Neural cell (in vitro differentiated cells): ENCODE results near the gene GLCE. TPM values are rescaled to one million over a fixed set of nuclear protein-coding genes. Genes with fewer than 3 reads are reported as not detected.

Experiments
- H2AFZ ChIP-seq: fragments of 200-600, 300-800 bp; sonication (generic), shearing (Covaris generic); 2 replicates; pipeline ENCODE4 v1.6.0; 2014; ENCODE audit warnings: low read depth, mild to moderate bottlenecking, antibody characterized with exemption, low read length, moderate library complexity
- H3F3A ChIP-seq: fragments of 200-600 bp; shearing (Covaris generic); 2 replicates; pipeline ENCODE4 v1.6.1; 2016; ENCODE audit warnings: mild to moderate bottlenecking, moderate library complexity, mixed read lengths, antibody characterized with exemption, low read length; ENCODE audit not compliant: insufficient read depth, poor library complexity, severe bottlenecking
- H3K27ac ChIP-seq: fragments of 200-600, 300-800 bp; sonication (generic), shearing (Covaris generic); 2 replicates; pipeline ENCODE4 v1.5.1; 2014; ENCODE audit warnings: mild to moderate bottlenecking, low read length, moderate library complexity
- H3K27me3 ChIP-seq: fragments of 300-800, 200-600 bp; sonication (generic), shearing (Covaris generic); 2 replicates; pipeline ENCODE4 v1.6.0; 2014; ENCODE audit warnings: mild to moderate bottlenecking, low read depth, low read length, moderate library complexity; ENCODE audit not compliant: insufficient read depth
- H3K36me3 ChIP-seq: fragments of 300-800, 200-600 bp; sonication (generic), shearing (Covaris generic); 2 replicates; pipeline ENCODE4 v1.5.1; 2014; ENCODE audit warnings: mild to moderate bottlenecking, antibody characterized with exemption, low read length, moderate library complexity; ENCODE audit not compliant: insufficient read depth
- H3K4me2 ChIP-seq: fragments of 300-800, 200-600 bp; sonication (generic), shearing (Covaris generic); 2 replicates; pipeline ENCODE4 v1.6.0; 2014; ENCODE audit warnings: mild to moderate bottlenecking, low read length
- H3K4me3 ChIP-seq: fragments of 300-800, 200-600 bp; sonication (generic), shearing (Covaris generic); 2 replicates; pipeline ENCODE4 v1.5.1; 2014; ENCODE audit warnings: mild to moderate bottlenecking, low read length, moderate library complexity
- H3K79me2 ChIP-seq: fragments of 200-600 bp; shearing (Covaris generic); replicated peaks from 2 replicates; pipeline ENCODE4 v1.6.0; 2014; ENCODE audit warnings: mild to moderate bottlenecking, low read length, moderate library complexity; ENCODE audit not compliant: insufficient read depth
- H3K9ac ChIP-seq: fragments of 300-800, 200-600 bp; sonication (generic), shearing (Covaris generic); 2 replicates; pipeline ENCODE4 v1.6.1; 2016; ENCODE audit warnings: mild to moderate bottlenecking, low read length, mixed read lengths
- H3K9me2 ChIP-seq: fragments of 200-600 bp; shearing (Covaris generic); 2 replicates; pipeline ENCODE4 v1.6.1; 2016; ENCODE audit warnings: mild to moderate bottlenecking, low read length, mixed read lengths; ENCODE audit not compliant: insufficient read depth
- H3K9me3 ChIP-seq: fragments of 200-600, 300-800 bp; sonication (generic), shearing (Covaris generic); 2 replicates; pipeline ENCODE4 v1.6.1; 2016; ENCODE audit warnings: mild to moderate bottlenecking, mixed run types, low read length, moderate library complexity, mixed read lengths
- H4K20me1 ChIP-seq: fragments of 200-600 bp; shearing (Covaris generic); 2 replicates; pipeline ENCODE4 v1.6.1; 2016; ENCODE audit warnings: mild to moderate bottlenecking, mixed run types; ENCODE audit not compliant: insufficient read depth
- CTCF ChIP-seq: fragments of 450-650 bp; IDR thresholded peaks from 2 replicates; pipeline ENCODE4 v1.5.1; 2014; ENCODE audit warnings: antibody characterized with exemption, mild to moderate bottlenecking, moderate library complexity; ENCODE audit not compliant: poor library complexity, severe bottlenecking
- EP300 ChIP-seq: fragments of 450-650 bp; conservative IDR thresholded peaks from 2 replicates; pipeline ENCODE4 v1.6.1; 2014; ENCODE audit warnings: antibody characterized with exemption, mild to moderate bottlenecking, moderate library complexity; ENCODE audit not compliant: poor library complexity, severe bottlenecking
- EZH2 ChIP-seq: fragments of 200-600, 300-800 bp; shearing (Covaris generic), sonication (generic); IDR thresholded peaks from 2 replicates; pipeline ENCODE4 v1.6.1; 2014; ENCODE audit warnings: antibody characterized with exemption, low read length, borderline replicate concordance, mild to moderate bottlenecking; ENCODE audit not compliant: insufficient read depth, poor library complexity, severe bottlenecking
- MXI1 ChIP-seq: fragments of 450-650 bp; conservative IDR thresholded peaks from 2 replicates; pipeline ENCODE4 v1.6.1; 2014; ENCODE audit warnings: antibody characterized with exemption, mild to moderate bottlenecking; ENCODE audit not compliant: poor library complexity, severe bottlenecking
- POLR2AphosphoS5 ChIP-seq: IDR thresholded peaks from 2 replicates; pipeline ENCODE4 v1.6.1; 2012
- RAD21 ChIP-seq: fragments of 450-650 bp; conservative IDR thresholded peaks from 2 replicates; pipeline ENCODE4 v1.6.1; 2014; ENCODE audit warnings: antibody characterized with exemption, mild to moderate bottlenecking, moderate library complexity
- SMC3 ChIP-seq: fragments of 450-650 bp; conservative IDR thresholded peaks from 2 replicates; pipeline ENCODE4 v1.6.1; 2014; ENCODE audit warnings: antibody characterized with exemption, mild to moderate bottlenecking, moderate library complexity; ENCODE audit not compliant: poor library complexity
- TAF1 ChIP-seq: IDR thresholded peaks from 2 replicates; pipeline ENCODE4 v1.6.1; 2012; ENCODE audit warnings: low read depth
- polyA minus RNA-seq: library from RNA; depleted of rRNA, polyadenylated mRNA; stranded (reverse); fragments of >200 nt; gene quantifications from 2 replicates; pipeline ENCODE4 v1.2.3, GENCODE V29; 2014
- polyA plus RNA-seq: library from polyadenylated mRNA; depleted of rRNA; stranded (reverse); fragments of >200 nt; gene quantifications from 2 replicates; pipeline ENCODE4 v1.2.3, GENCODE V29; 2014
- TF ChIP-seq, protein P1 (sequence below): IDR thresholded peaks from 2 replicates; pipeline ENCODE4 v1.6.1; 2012; ENCODE audit warnings: borderline replicate concordance

The GLCE gene
- polyA plus RNA-seq (26.4 and 31.5 TPM in 2 replicates), polyA minus RNA-seq (41.4 and 43.5 TPM in 2 replicates)

DNA sequence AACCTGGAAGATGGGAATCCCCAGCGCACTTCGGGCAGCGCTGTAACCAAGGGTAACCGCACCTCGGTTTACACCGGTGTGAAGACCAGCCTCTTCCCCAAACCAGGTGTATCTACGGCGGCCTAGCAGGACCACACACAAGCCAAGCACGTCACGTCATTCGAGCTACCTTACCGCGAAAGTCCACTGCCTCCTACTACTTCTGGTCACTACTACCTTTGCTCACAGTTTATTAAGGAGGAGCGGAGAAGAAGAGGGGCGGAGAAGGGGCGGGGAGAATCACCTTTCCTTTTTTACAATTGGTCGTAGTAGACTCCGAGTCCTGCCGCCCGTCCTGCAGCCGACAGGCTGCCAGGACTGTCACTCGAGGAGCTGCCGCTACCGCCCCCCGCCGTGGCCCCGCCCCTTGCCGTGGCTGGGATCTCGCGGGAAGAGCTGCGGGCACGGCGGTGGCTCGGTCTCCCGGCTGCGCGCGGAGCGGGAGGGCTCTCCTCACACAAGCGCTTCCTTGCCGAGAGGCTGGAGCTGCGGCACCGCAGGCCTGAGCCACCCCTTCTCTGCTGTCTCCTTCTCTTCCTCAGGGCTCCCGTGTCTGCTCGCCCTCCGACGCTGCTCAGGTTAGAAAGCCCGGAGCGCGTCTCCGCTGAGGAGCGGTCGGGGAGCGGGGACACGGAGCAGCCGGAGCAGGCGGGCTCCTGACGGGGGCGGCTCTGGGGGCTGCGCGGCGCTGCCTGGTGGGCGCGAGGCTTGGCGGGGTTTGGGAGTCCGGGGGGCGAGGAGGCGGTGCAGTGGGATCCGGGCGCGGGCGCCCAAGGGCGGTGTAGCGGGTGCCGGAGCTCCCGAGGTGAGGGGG is at the start of gene GLCE:
GLCE (plus strand) TSS at position 495 of the 853 bp plus-strand sequence. CDS start 95,172 bp downstream, outside the sequence.
- H3K27me3 ChIP-seq = no peaks in the 10 kb centered on the region
- H3K9me3 ChIP-seq = no peaks in the 10 kb centered on the region
- H3K9ac ChIP-seq = peak within 1 kb of the TSS; percentile 88
- H3K4me2 ChIP-seq = peak within 1 kb of the TSS; percentile 95
- H3K79me2 ChIP-seq = peaks cover 27% of the 10 kb centered on the region
- H3F3A ChIP-seq = no peaks in the 10 kb centered on the region
- peak; percentile 14 for TF ChIP-seq CTCF
- TF ChIP-seq EZH2 = no peak
- TF ChIP-seq MXI1 = peak; percentile 74
- peak; percentile 96 for TF ChIP-seq POLR2AphosphoS5
- peak; percentile 10 for TF ChIP-seq EP300
- peak; percentile 43 for TF ChIP-seq SMC3
- peak; percentile 40 for TF ChIP-seq RAD21
- peak; percentile 99 for TF ChIP-seq TAF1
- TF ChIP-seq, protein P1, sequence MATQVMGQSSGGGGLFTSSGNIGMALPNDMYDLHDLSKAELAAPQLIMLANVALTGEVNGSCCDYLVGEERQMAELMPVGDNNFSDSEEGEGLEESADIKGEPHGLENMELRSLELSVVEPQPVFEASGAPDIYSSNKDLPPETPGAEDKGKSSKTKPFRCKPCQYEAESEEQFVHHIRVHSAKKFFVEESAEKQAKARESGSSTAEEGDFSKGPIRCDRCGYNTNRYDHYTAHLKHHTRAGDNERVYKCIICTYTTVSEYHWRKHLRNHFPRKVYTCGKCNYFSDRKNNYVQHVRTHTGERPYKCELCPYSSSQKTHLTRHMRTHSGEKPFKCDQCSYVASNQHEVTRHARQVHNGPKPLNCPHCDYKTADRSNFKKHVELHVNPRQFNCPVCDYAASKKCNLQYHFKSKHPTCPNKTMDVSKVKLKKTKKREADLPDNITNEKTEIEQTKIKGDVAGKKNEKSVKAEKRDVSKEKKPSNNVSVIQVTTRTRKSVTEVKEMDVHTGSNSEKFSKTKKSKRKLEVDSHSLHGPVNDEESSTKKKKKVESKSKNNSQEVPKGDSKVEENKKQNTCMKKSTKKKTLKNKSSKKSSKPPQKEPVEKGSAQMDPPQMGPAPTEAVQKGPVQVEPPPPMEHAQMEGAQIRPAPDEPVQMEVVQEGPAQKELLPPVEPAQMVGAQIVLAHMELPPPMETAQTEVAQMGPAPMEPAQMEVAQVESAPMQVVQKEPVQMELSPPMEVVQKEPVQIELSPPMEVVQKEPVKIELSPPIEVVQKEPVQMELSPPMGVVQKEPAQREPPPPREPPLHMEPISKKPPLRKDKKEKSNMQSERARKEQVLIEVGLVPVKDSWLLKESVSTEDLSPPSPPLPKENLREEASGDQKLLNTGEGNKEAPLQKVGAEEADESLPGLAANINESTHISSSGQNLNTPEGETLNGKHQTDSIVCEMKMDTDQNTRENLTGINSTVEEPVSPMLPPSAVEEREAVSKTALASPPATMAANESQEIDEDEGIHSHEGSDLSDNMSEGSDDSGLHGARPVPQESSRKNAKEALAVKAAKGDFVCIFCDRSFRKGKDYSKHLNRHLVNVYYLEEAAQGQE = peak; percentile 95
- H3K27ac ChIP-seq = peak within 1 kb of the TSS; percentile 88
- peak within 1 kb of the TSS; percentile 88 for H3K4me3 ChIP-seq
- H2AFZ ChIP-seq = peak within 1 kb of the TSS; percentile 87
- no peaks in the 10 kb centered on the region for H3K9me2 ChIP-seq
- H3K36me3 ChIP-seq = no peaks in the 10 kb centered on the region
- H4K20me1 ChIP-seq = peaks cover 3% of the 10 kb centered on the region

- no peak overlapping the region for H3K27ac ChIP-seq
- no peaks in the 10 kb centered on the region for H3F3A ChIP-seq
- no peaks in the 10 kb centered on the region for H3K9me2 ChIP-seq
- no peak overlapping the region for H3K4me3 ChIP-seq
- H3K36me3 ChIP-seq = no peaks in the 10 kb centered on the region
- H3K9ac ChIP-seq = no peak overlapping the region
- peaks cover 2% of the 10 kb centered on the region for H3K27me3 ChIP-seq
- no peaks in the 10 kb centered on the region for H3K9me3 ChIP-seq
- H3K79me2 ChIP-seq = no peaks in the 10 kb centered on the region
- TF ChIP-seq SMC3 = no peak
- no peak for TF ChIP-seq EZH2
- no peak for TF ChIP-seq MXI1
- TF ChIP-seq POLR2AphosphoS5 = no peak
- TF ChIP-seq, protein P1 = no peak
- no peak for TF ChIP-seq RAD21
- no peak for TF ChIP-seq EP300
- no peak for TF ChIP-seq TAF1
- TF ChIP-seq CTCF = no peak
- H3K4me2 ChIP-seq = no peak overlapping the region
- H2AFZ ChIP-seq = no peak overlapping the region
- no peaks in the 10 kb centered on the region for H4K20me1 ChIP-seq
These were observed 46.0 kb upstream of the GLCE start for GRCh38 chr15:69114331-69114928.
